A673 (cell line): ENCODE measurements around the gene PNPLA1. TPM values are rescaled to one million over a fixed set of nuclear protein-coding genes. Genes with fewer than 3 reads are reported as not detected.
"Not testable (repeated sequence)": the region's sequence is repeated elsewhere in the genome, so short reads cannot be mapped to it uniquely, and the experiment has no call there.

Source experiments
- BruUV-seq: library from RNA; stranded (reverse); fragments of 400-500 nt; replicated peaks from 2 replicates; lab custom pipeline; 2021; lab: Mats Ljungman, UMichigan
- CTCF ChIA-PET: fragments of 300-600 bp; sonication (Branson Sonifier 250); formaldehyde crosslinking; loops from one replicate; lab custom pipeline; 2022; ENCODE audit warnings: antibody characterized with exemption; lab: Charles Lee
- POLR2A ChIA-PET: fragments of 300-600 bp; sonication (Branson Sonifier 250); formaldehyde crosslinking; loops from one replicate; lab custom pipeline; 2022; ENCODE audit warnings: antibody characterized with exemption; ENCODE audit not compliant: low non-redundant PET; lab: Charles Lee
- DNase-seq: peaks from one replicate; pipeline ENCODE4 v3.0.0-alpha.2; 2015; ENCODE audit warnings: low spot score
- H3K27ac ChIP-seq: fragments of 200-600 bp; sonication (generic); 2 replicates; pipeline ENCODE4 v1.5.1; 2016; ENCODE audit warnings: mixed run types, low read depth, mild to moderate bottlenecking, mixed read lengths, antibody characterized with exemption, low read length; ENCODE audit not compliant: poor library complexity, severe bottlenecking
- H3K27me3 ChIP-seq: fragments of 200-600 bp; sonication (generic); replicated peaks from 2 replicates; pipeline ENCODE4 v1.6.1; 2017; ENCODE audit warnings: mixed run types, low read depth, mild to moderate bottlenecking, mixed read lengths, antibody characterized with exemption, low read length; ENCODE audit not compliant: insufficient read depth, poor library complexity
- H3K36me3 ChIP-seq: fragments of 200-600 bp; sonication (generic); 2 replicates; pipeline ENCODE4 v1.6.1; 2016; ENCODE audit warnings: mixed run types, mild to moderate bottlenecking, mixed read lengths, antibody characterized with exemption, low read length; ENCODE audit not compliant: insufficient read depth, poor library complexity, severe bottlenecking
- H3K4me1 ChIP-seq: fragments of 200-600 bp; sonication (generic); 2 replicates; pipeline ENCODE4 v1.6.1; 2017; ENCODE audit warnings: mixed run types, mild to moderate bottlenecking, mixed read lengths, antibody characterized with exemption, low read length; ENCODE audit not compliant: insufficient read depth, poor library complexity, severe bottlenecking
- H3K4me3 ChIP-seq: fragments of 200-600 bp; sonication (generic); 2 replicates; pipeline ENCODE4 v1.5.1; 2016; ENCODE audit warnings: low read depth, mixed run types, mild to moderate bottlenecking, mixed read lengths, low read length; ENCODE audit not compliant: poor library complexity, severe bottlenecking
- H3K9me3 ChIP-seq: fragments of 200-600 bp; sonication (generic); 2 replicates; pipeline ENCODE4 v1.6.1; 2016; ENCODE audit warnings: mixed run types, low read depth, mild to moderate bottlenecking, mixed read lengths, antibody characterized with exemption, low read length; ENCODE audit not compliant: poor library complexity, severe bottlenecking
- EZH2 ChIP-seq: fragments of 200-600 bp; sonication (generic); IDR thresholded peaks from 2 replicates; pipeline ENCODE4 v1.6.1; 2017; ENCODE audit warnings: borderline replicate concordance, low read depth, mild to moderate bottlenecking, mixed read lengths, antibody characterized with exemption, low read length; ENCODE audit not compliant: poor library complexity, severe bottlenecking
- intact Hi-C: fragments of 100-400 bp; cut with micrococcal nuclease; formaldehyde crosslinking; loops from one replicate; pipeline ENCODE4 v1.10.0; 2022; ENCODE audit not compliant: unreplicated experiment
- total RNA-seq: library from RNA; stranded (reverse); gene quantifications from 2 replicates; pipeline ENCODE4 v1.2.3, GENCODE V29; 2021
- TF ChIP-seq, protein P1 (sequence below): fragments of 300-800, 200-600 bp; sonication (generic); conservative IDR thresholded peaks from 2 replicates; pipeline ENCODE4 v1.5.1; 2017; ENCODE audit warnings: low read depth, mild to moderate bottlenecking, antibody characterized with exemption, low read length, moderate library complexity, mixed read lengths

Gene PNPLA1
- total RNA-seq, 1 experiment from 2014 or later, result 0.26 TPM

DNA sequence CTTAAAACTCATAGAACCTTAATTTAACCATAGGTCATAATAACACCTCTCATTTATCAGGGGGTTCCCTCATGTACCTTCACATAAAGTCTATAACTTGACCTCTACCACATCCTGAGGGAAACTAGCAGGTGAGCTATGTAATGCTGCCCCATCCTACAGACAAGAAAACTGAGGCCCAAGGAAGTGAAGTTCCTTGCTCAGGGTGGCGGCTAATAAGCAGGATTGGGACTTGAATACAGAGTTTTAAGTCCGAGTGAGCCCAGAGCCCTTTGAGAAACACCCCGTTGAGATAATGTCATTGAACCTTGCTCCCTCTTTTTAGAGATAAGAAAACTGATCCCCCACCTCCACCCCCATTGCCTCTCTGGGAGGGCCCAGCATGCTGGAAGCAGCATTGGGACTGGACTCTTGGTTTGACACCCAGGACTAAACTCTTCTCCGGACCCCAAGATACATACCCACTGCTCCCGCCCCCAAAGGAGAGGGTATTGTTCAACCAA is 66.4 kb downstream of the PNPLA1 start:
- no peak for DNase-seq
- H3K27me3 ChIP-seq, result peaks cover 3% of the 10 kb centered on the region
- ChIA-PET CTCF (no interaction called here), POLR2A (no interaction called here)
- intact Hi-C loops, result no loop called here
- no peaks in the 10 kb centered on the region for H3K36me3 ChIP-seq
- H3K27ac ChIP-seq, result no peak overlapping the region
- H3K4me3 ChIP-seq, result no peak overlapping the region
- no peaks in the 10 kb centered on the region for H3K4me1 ChIP-seq
- H3K9me3 ChIP-seq, result no peaks in the 10 kb centered on the region
- no peak for TF ChIP-seq EZH2
- TF ChIP-seq, protein P1, sequence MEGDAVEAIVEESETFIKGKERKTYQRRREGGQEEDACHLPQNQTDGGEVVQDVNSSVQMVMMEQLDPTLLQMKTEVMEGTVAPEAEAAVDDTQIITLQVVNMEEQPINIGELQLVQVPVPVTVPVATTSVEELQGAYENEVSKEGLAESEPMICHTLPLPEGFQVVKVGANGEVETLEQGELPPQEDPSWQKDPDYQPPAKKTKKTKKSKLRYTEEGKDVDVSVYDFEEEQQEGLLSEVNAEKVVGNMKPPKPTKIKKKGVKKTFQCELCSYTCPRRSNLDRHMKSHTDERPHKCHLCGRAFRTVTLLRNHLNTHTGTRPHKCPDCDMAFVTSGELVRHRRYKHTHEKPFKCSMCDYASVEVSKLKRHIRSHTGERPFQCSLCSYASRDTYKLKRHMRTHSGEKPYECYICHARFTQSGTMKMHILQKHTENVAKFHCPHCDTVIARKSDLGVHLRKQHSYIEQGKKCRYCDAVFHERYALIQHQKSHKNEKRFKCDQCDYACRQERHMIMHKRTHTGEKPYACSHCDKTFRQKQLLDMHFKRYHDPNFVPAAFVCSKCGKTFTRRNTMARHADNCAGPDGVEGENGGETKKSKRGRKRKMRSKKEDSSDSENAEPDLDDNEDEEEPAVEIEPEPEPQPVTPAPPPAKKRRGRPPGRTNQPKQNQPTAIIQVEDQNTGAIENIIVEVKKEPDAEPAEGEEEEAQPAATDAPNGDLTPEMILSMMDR, result no peak
- BruUV-seq, result no TSS peak

DNA sequence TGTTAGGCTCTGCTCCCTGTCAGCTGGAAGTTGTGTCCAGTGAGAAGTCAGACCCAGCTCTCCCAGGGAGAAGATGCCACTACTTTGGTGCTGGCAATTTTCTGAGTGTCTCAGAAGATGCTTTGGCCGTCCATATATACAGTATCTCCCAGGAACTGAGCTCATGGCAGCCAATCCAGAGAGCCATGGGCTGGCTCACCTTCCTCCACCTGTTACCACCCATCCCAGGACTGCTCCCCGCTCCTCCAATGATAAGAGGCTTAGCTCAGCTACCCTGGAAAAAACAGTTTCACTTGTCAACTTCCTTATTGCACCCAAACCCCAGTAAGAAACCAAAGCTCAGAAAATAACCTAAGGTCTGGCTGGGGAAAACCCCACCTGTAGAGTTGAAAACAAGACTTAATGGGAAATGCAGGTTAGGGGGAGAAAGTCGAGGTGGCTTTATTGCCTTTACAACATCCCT is 67.0 kb downstream of the PNPLA1 start, which contains the start of gene BNIP5:
BNIP5 (minus strand) TSS at position 110 of the 463 bp plus-strand sequence. CDS start 6,198 bp downstream, outside the sequence.
- Histone ChIP-seq H3K4me3 (no peak within 1 kb of the TSS), H3K4me1 (no peaks in the 10 kb centered on the region), H3K36me3 (no peaks in the 10 kb centered on the region), H3K27ac (no peak within 1 kb of the TSS), H3K9me3 (no peaks in the 10 kb centered on the region), H3K27me3 (peaks cover 3% of the 10 kb centered on the region)
- POLR2A ChIA-PET, result no interaction called here
- TF ChIP-seq EZH2, result no peak
- TF ChIP-seq, protein P1, result no peak
- BruUV-seq, result no TSS peak
- intact Hi-C loops, result no loop called here
- CTCF ChIA-PET, result no interaction called here
- DNase-seq, result no peak

DNA sequence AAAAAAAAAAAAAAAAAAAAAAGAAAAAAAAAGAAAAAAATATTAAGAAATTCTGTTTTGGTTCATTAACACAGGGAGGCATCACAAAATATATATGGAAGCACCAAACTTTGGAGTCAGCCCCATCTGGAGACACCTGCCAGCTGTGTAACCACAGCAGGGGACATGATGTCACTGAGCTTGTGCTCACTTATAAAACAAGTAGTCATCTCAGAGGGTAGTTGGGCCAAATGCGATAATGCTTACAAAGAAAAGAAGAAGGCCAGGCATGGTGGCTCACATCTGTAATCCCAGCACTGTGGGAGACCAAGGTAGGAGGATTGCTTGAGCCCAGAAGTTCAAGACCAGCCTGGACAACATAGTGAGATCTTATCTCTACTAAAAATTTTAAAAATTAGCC is 68.0 kb downstream of the PNPLA1 start:
- ChIA-PET POLR2A (no interaction called here), CTCF (no interaction called here)
- no peak overlapping the region for H3K4me3 ChIP-seq
- no peaks in the 10 kb centered on the region for H3K9me3 ChIP-seq
- BruUV-seq, result no TSS peak
- H3K4me1 ChIP-seq, result no peaks in the 10 kb centered on the region
- TF ChIP-seq EZH2, result no peak
- TF ChIP-seq, protein P1, result no peak
- peak; percentile 24 for DNase-seq
- no peaks in the 10 kb centered on the region for H3K36me3 ChIP-seq
- intact Hi-C loops, result no loop called here
- H3K27ac ChIP-seq, result no peak overlapping the region
- H3K27me3 ChIP-seq, result peaks cover 3% of the 10 kb centered on the region

DNA sequence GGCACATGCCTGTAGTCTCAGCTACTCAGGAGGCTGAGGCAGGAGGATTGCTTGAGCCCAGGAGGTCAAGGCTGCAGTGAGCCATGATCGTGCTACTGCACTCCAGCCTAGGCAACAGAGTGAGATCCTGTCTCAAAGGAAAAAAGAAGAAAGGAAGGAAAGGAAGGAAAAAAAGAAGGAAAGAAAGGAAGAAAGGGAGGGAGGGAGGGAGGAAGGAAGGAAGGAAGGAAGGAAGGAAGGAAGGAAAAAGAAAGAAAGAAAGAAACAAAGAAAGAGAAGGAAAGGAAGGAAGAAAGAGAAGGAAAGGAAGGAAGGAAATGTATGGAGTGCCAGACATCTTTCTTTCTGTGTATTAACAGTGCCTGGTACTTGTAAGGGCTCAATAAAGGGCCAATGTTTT is 68.4 kb downstream of the PNPLA1 start:
- H3K27ac ChIP-seq, BruUV-seq, H3K4me1 ChIP-seq, H3K36me3 ChIP-seq, H3K4me3 ChIP-seq, H3K9me3 ChIP-seq, DNase-seq, CTCF ChIA-PET, intact Hi-C loops, H3K27me3 ChIP-seq, POLR2A ChIA-PET: not testable (repeated sequence)
